Measurements from ENCODE around the gene MTCH1.

Gene MTCH1

DNA sequence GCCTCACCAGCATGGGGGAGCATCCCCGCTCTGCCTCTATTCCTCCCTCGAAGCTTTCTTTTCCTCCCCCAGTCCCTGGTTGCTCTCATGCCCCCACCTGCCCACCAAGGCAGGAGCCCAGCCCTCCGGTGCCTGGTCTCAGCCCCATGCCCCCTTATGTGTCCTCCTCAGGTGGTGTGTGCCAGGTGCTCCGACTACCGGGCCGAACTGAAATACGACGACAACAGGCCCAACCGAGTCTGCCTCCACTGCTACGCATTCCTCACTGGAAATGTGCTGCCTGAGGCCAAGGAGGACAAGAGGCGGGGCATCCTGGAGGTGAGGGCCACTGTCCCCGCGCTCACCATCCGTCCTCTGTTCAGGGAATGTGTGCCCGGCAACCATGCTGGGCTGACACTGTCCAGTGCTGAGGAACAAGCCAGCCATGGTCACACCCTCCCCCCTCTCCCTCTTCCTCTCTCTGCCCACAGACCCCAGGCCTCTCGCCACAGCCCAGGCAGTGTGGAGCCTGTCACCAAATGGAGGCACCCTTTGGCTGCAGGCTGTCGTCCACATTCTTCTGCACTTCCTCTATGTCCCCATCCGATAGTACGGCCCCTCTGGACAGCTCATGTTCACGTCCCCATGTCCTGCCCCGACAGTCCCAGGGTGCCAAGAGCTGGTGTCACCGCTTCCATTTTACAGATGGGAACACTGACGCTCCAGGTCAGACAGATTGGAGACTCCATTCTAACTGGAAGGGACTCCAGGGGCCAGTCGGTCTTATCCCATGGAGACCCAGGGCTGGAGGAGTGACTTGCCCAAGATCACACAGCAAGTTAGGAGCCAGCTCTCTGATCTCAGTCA, 39.8 kb upstream of the MTCH1 start:
- DNase-seq, result no peak
- H3K27me3 ChIP-seq (replicated peaks; ENCODE audit: control insufficient read depth, insufficient read depth, low read length, poor library complexity, severe bottlenecking), result no peaks in the 10 kb centered on the region
- H3K27ac ChIP-seq (ENCODE audit: insufficient read depth, low read length, poor library complexity, severe bottlenecking), result no peak overlapping the region
- H3K4me3 ChIP-seq (ENCODE audit: insufficient read depth, low read depth, low read length, poor library complexity, severe bottlenecking), result no peak overlapping the region
- no peaks in the 10 kb centered on the region for H3K36me3 ChIP-seq (ENCODE audit: control insufficient read depth, insufficient read depth, low read length)
- peaks cover 18% of the 10 kb centered on the region for H3K4me1 ChIP-seq (ENCODE audit: control insufficient read depth, insufficient read depth, low read length, poor library complexity, severe bottlenecking)
- H3K9me3 ChIP-seq (ENCODE audit: control insufficient read depth, low read length), result no peaks in the 10 kb centered on the region

DNA sequence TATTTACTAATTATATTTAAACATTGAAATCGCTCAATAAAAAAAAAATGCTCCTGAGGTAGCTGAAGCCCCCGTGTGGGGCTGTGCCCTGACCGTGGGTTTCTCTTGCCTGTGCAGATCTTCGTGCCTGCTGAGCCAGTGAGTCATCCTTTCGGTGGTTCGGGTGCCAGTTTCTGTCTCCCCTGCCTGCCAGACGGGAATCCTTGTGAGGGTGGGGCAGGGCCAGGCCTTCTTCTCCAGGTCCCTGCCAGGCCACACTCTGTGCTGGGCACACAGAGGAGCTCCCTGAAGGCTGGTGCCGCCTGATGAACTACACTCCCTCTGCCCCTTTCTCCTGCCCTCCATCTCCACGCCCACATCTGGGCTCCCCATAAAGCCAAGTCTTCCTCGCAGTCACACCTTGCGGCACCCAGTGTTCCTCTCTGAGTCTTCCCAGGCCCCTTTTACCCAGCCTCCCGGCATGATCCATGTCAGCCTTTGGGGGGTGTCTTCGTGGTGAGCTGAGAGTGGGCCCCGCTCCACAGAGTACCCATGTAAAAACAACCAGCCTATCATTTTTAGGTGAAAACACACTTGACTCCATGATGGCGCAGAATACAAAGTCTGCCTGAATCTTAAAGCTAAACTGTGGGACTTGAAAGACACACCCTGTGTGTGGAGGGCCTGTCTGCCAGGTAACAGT, 38.8 kb upstream of the MTCH1 start:
- no peak for DNase-seq

DNA sequence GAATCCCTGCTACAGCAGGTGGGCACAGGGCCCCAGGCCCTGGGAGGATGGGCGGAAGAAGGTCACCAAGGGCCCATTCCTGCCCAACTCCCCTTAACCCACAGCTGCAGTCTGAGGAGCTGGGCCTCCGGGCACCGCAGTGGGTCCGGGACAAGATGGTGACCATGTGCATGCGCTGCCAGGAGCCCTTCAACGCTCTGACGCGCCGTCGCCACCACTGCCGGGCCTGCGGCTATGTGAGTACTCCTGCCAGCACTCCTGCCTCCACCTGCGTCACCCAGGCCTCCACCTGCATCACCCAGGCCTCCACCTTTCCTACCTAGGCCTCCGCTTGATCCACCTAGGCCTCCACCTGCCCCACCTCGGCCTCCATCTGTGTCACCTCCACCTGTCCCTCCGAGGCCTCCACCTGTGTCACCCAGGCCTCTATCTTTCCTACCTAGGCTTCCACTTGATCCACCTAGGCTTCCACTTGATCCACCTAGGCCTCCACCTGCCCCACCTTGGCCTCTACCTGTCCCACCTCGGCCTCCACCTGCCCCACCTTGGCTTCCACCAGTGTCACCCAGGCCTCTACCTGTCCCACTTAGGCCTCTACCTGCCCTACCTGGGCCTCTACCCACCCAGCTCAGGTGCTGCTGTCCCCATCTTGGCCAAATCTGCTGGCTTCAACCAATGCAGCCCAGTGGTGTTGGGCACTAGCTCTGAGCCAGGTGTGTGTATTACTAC, 36.3 kb upstream of the MTCH1 start:
- Histone ChIP-seq H3K27me3 (replicated peaks; ENCODE audit: control insufficient read depth, insufficient read depth, low read length, poor library complexity, severe bottlenecking) (no peaks in the 10 kb centered on the region), H3K27ac (ENCODE audit: insufficient read depth, low read length, poor library complexity, severe bottlenecking) (no peak overlapping the region), H3K9me3 (ENCODE audit: control insufficient read depth, low read length) (no peaks in the 10 kb centered on the region), H3K4me3 (ENCODE audit: insufficient read depth, low read depth, low read length, poor library complexity, severe bottlenecking) (no peak overlapping the region), H3K36me3 (ENCODE audit: control insufficient read depth, insufficient read depth, low read length) (no peaks in the 10 kb centered on the region), H3K4me1 (ENCODE audit: control insufficient read depth, insufficient read depth, low read length, poor library complexity, severe bottlenecking) (peaks cover 33% of the 10 kb centered on the region)
- DNase-seq, result no peak

More for the DNA sequence above, 38.8 kb upstream of the MTCH1 start:
- H3K4me1 ChIP-seq (ENCODE audit: control insufficient read depth, insufficient read depth, low read length, poor library complexity, severe bottlenecking), result peaks cover 18% of the 10 kb centered on the region
- H3K36me3 ChIP-seq (ENCODE audit: control insufficient read depth, insufficient read depth, low read length), result no peaks in the 10 kb centered on the region
- no peak overlapping the region for H3K27ac ChIP-seq (ENCODE audit: insufficient read depth, low read length, poor library complexity, severe bottlenecking)
- H3K27me3 ChIP-seq (replicated peaks; ENCODE audit: control insufficient read depth, insufficient read depth, low read length, poor library complexity, severe bottlenecking), result no peaks in the 10 kb centered on the region
- no peaks in the 10 kb centered on the region for H3K9me3 ChIP-seq (ENCODE audit: control insufficient read depth, low read length)
- no peak overlapping the region for H3K4me3 ChIP-seq (ENCODE audit: insufficient read depth, low read depth, low read length, poor library complexity, severe bottlenecking)

DNA sequence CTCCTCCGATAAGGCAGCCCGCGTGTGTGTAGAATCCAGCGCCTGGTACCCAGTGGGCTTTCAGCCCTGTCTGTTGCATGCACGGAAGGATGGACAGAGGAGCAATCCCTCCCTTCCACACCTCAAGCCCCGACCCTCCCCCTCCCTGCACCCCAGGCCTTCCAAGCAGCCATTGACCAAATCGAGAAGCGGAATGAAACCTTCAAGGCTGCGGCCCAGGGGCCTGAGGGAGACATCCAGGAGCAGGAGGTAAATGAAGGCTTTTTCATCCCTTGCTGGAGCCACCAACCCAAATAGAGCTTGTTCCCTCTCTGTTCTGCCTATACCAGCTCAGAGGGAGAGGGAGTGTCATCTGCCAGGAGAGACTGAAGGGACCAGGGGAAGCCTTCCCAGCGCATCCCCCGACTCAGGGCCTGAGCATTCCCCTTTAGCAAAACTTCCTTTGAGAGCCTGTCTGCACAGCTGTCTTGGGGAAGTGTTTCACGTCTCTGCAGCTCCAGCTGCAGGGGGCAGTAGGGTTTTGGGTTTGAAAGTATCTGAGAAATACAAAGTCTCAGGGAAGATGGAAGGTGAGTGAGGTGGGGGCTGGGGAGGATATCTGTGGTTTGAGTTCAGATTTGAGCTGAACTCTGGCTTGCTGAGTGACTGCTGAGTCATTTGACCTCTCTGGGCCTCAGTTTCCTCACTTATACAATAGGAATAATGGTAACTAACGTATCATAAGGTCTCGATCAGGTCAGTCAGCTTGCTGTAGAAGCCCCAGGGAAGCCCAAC, 35.5 kb upstream of the MTCH1 start:
- H3K27ac ChIP-seq (ENCODE audit: insufficient read depth, low read length, poor library complexity, severe bottlenecking), result no peak overlapping the region
- no peaks in the 10 kb centered on the region for H3K36me3 ChIP-seq (ENCODE audit: control insufficient read depth, insufficient read depth, low read length)
- H3K4me1 ChIP-seq (ENCODE audit: control insufficient read depth, insufficient read depth, low read length, poor library complexity, severe bottlenecking), result peaks cover 33% of the 10 kb centered on the region
- no peaks in the 10 kb centered on the region for H3K9me3 ChIP-seq (ENCODE audit: control insufficient read depth, low read length)
- no peak overlapping the region for H3K4me3 ChIP-seq (ENCODE audit: insufficient read depth, low read depth, low read length, poor library complexity, severe bottlenecking)
- DNase-seq, result peak; percentile 32 to 58 (median 45)
- no peaks in the 10 kb centered on the region for H3K27me3 ChIP-seq (replicated peaks; ENCODE audit: control insufficient read depth, insufficient read depth, low read length, poor library complexity, severe bottlenecking)

DNA sequence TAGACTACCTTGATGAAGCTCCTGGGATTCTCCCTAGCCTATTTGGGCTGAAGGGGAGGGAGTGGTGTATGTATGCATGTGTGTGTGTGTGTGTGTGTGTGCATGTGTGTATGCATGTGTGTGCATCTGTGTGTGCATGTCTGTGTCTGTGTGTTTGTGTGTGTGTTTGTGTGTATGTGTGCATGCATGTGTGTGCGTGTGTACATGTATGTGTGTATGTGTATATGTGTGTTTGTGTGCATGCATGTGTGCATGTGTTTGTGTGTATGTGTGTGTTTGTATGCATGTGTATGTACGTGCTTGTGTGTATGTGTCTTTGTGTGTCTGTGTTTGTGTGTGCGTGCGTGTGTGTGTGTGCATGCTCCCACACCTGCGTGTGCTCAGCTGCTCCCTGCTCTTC, 34.8 kb upstream of the MTCH1 start:
- DNase-seq, result no peak
- Histone ChIP-seq H3K36me3 (ENCODE audit: control insufficient read depth, insufficient read depth, low read length) (no peaks in the 10 kb centered on the region), H3K27ac (ENCODE audit: insufficient read depth, low read length, poor library complexity, severe bottlenecking) (no peak overlapping the region), H3K4me3 (ENCODE audit: insufficient read depth, low read depth, low read length, poor library complexity, severe bottlenecking) (no peak overlapping the region), H3K27me3 (replicated peaks; ENCODE audit: control insufficient read depth, insufficient read depth, low read length, poor library complexity, severe bottlenecking) (no peaks in the 10 kb centered on the region), H3K9me3 (ENCODE audit: control insufficient read depth, low read length) (no peaks in the 10 kb centered on the region), H3K4me1 (ENCODE audit: control insufficient read depth, insufficient read depth, low read length, poor library complexity, severe bottlenecking) (peaks cover 33% of the 10 kb centered on the region)

DNA sequence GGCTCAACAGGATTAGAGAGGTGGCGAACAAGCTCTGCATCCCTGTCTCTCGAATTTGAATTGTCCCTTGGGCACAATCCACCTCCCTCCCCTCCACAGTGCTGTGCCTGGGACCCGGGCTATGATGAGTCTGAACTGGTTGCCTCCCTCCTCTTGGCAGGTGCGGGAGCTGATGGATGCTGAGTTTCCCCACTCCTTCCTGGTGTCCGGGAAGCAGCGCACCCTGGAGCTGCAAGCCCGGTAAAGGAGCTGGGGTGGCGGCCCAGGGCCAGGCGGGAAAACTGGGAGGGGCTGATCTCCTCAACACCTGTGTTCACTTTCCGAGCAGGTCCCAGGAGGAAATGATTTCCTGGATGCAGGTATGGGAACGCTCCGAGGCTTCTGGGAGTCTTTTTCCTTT, 34.4 kb upstream of the MTCH1 start:
- H3K27ac ChIP-seq (ENCODE audit: insufficient read depth, low read length, poor library complexity, severe bottlenecking), result no peak overlapping the region
- peaks cover 33% of the 10 kb centered on the region for H3K4me1 ChIP-seq (ENCODE audit: control insufficient read depth, insufficient read depth, low read length, poor library complexity, severe bottlenecking)
- no peaks in the 10 kb centered on the region for H3K9me3 ChIP-seq (ENCODE audit: control insufficient read depth, low read length)
- no peaks in the 10 kb centered on the region for H3K36me3 ChIP-seq (ENCODE audit: control insufficient read depth, insufficient read depth, low read length)
- H3K27me3 ChIP-seq (replicated peaks; ENCODE audit: control insufficient read depth, insufficient read depth, low read length, poor library complexity, severe bottlenecking), result no peaks in the 10 kb centered on the region
- H3K4me3 ChIP-seq (ENCODE audit: insufficient read depth, low read depth, low read length, poor library complexity, severe bottlenecking), result no peak overlapping the region
- no peak for DNase-seq

DNA sequence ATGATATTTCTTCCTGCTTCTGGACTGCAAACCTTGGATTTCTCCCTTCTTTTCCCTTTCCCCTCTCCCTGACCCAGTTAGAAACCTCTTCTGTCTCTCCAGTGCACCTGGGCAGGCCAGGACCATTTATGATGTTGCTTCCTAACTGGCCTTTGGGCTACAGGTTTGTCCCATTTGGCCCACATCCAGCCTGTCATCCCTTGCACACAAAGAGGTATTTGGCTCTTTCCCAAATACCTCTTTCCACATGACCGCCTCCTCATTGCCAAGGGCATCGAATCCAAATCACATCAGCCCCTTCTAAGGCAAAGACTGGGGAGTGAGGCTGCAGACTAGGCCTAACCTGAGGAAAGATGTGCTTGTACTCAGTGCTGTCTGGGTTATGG, 33.1 kb upstream of the MTCH1 start:
- H3K36me3 ChIP-seq (ENCODE audit: control insufficient read depth, insufficient read depth, low read length), result no peaks in the 10 kb centered on the region
- H3K27me3 ChIP-seq (replicated peaks; ENCODE audit: control insufficient read depth, insufficient read depth, low read length, poor library complexity, severe bottlenecking), result no peaks in the 10 kb centered on the region
- H3K4me3 ChIP-seq (ENCODE audit: insufficient read depth, low read depth, low read length, poor library complexity, severe bottlenecking), result no peak overlapping the region
- DNase-seq, result no peak
- H3K4me1 ChIP-seq (ENCODE audit: control insufficient read depth, insufficient read depth, low read length, poor library complexity, severe bottlenecking), result peaks cover 33% of the 10 kb centered on the region
- H3K9me3 ChIP-seq (ENCODE audit: control insufficient read depth, low read length), result no peaks in the 10 kb centered on the region
- peak overlapping the region; percentile 37 for H3K27ac ChIP-seq (ENCODE audit: insufficient read depth, low read length, poor library complexity, severe bottlenecking)

DNA sequence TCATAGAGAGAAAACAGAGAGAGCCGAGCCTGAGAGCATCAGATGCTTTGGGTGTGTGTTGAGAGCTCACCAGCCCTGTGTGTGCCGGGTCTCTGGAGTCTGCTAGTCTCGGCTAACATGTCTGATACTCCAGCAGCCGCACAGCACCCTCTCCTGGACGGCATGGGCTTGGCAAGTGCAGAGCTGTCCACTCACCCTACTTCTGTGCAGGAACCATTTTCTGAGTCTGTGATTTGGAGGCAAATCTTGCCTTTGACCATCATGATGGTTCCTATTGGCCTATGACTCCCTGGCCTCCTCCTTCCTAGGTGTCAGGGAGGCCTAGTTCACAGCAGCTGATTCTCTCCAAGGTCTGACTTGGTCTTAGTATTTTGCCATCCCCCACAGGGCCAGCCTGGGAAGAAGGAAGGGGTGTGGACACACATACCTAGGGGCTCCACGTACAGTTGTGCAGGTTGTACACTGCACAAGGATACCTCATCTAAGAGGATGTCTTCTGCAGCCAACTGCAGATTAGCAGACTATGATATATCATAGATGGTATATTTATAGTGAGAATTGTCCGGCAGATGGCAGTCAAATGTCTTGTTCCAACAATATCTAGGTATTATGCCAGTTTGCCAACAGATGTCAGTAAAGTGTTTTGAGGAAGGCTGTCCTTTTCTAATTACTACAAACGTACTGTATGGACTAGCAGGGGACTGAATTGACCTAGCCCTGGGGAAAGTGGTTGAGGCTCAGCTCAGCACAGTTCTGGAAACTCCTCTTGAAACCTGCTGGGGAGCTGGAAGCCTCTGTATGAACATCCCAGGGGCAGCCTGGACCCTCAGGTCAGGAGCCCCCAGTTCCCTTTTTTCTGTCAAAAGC, 32.4 kb upstream of the MTCH1 start:
- H3K4me3 ChIP-seq (ENCODE audit: insufficient read depth, low read depth, low read length, poor library complexity, severe bottlenecking), result no peak overlapping the region
- peak; percentile 72 to 79 (median 75) for DNase-seq
- peak overlapping the region; percentile 37 for H3K27ac ChIP-seq (ENCODE audit: insufficient read depth, low read length, poor library complexity, severe bottlenecking)

DNA sequence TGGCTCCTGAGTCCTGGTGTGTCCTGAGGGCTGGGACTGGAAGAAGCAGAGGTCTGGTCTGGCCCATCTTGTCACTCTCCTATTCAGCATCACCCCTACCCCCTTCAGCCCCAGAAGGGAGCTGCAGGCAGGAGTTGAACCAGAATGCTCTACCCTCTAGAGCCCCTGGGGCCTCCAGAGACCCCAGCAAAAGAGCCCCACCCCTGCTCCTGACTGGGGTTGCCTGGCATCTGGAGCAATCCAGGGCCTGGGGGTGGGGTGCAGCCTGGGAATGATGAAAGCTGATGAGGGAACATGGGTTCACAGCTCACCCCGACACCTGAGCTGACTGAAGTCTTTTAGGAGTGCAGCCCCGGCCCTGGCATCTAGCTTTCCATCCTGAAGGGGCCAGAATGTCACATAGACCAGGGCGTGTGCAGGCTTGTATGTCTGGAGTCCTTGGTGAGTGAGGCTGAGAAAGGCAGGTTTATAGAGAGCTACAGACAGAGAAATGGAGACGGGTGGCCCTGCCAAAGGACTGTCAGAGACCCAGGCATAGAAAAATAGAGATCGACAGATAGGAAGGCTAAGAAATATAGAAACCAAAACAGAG, 31.7 kb upstream of the MTCH1 start:
- H3K4me3 ChIP-seq (ENCODE audit: insufficient read depth, low read depth, low read length, poor library complexity, severe bottlenecking), result no peak overlapping the region
- H3K27ac ChIP-seq (ENCODE audit: insufficient read depth, low read length, poor library complexity, severe bottlenecking), result no peak overlapping the region
- H3K9me3 ChIP-seq (ENCODE audit: control insufficient read depth, low read length), result no peaks in the 10 kb centered on the region
- H3K4me1 ChIP-seq (ENCODE audit: control insufficient read depth, insufficient read depth, low read length, poor library complexity, severe bottlenecking), result peaks cover 33% of the 10 kb centered on the region
- DNase-seq, result no peak
- no peaks in the 10 kb centered on the region for H3K36me3 ChIP-seq (ENCODE audit: control insufficient read depth, insufficient read depth, low read length)
- H3K27me3 ChIP-seq (replicated peaks; ENCODE audit: control insufficient read depth, insufficient read depth, low read length, poor library complexity, severe bottlenecking), result no peaks in the 10 kb centered on the region

More for the DNA sequence above, 32.4 kb upstream of the MTCH1 start:
- H3K36me3 ChIP-seq (ENCODE audit: control insufficient read depth, insufficient read depth, low read length), result no peaks in the 10 kb centered on the region
- H3K27me3 ChIP-seq (replicated peaks; ENCODE audit: control insufficient read depth, insufficient read depth, low read length, poor library complexity, severe bottlenecking), result no peaks in the 10 kb centered on the region
- H3K9me3 ChIP-seq (ENCODE audit: control insufficient read depth, low read length), result no peaks in the 10 kb centered on the region
- H3K4me1 ChIP-seq (ENCODE audit: control insufficient read depth, insufficient read depth, low read length, poor library complexity, severe bottlenecking), result peaks cover 33% of the 10 kb centered on the region
